Measurements from ENCODE around the gene FNIP2.

DNA sequence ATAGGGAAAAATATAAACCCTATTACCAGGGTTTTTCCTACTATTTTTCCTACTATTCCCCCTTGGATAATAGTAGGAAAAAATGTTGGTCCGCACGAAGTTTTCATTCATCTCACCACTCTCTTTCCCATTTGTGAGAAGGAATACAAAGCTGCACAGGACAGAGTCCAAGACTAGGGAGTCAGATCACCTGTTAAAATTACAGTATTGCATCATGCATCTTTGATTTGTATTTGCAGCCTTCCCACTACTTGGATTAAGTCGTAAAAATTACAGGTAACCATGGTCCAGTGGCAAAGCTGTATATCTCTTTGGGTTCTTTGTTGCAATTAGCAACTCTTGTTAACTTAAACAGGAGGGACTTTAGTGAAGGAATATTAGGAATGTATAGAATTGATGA is 121.5 kb downstream of the FNIP2 start:
- TF ChIP-seq YY1 (IDR thresholded peaks at IDR 0.05; ENCODE audit: low read depth) (no peak), EP300 (IDR thresholded peaks at IDR 0.05; ENCODE audit: borderline replicate concordance) (no peak), TAF1 (IDR thresholded peaks at IDR 0.05; ENCODE audit: low read depth) (no peak), NFIC (IDR thresholded peaks at IDR 0.05) (no peak), CEBPB (IDR thresholded peaks at IDR 0.05) (no peak), EGR1 (IDR thresholded peaks at IDR 0.05) (no peak), TEAD4 (IDR thresholded peaks at IDR 0.05) (no peak), ZBTB7A (IDR thresholded peaks at IDR 0.05; ENCODE audit: low read depth) (no peak), RAD21 (IDR thresholded peaks at IDR 0.05; ENCODE audit: low read depth) (no peak), FOXM1 (IDR thresholded peaks at IDR 0.05; ENCODE audit: borderline replicate concordance, low read depth) (no peak), TCF12 (IDR thresholded peaks at IDR 0.05; ENCODE audit: low read depth) (no peak)
- TF ChIP-seq, protein P1, sequence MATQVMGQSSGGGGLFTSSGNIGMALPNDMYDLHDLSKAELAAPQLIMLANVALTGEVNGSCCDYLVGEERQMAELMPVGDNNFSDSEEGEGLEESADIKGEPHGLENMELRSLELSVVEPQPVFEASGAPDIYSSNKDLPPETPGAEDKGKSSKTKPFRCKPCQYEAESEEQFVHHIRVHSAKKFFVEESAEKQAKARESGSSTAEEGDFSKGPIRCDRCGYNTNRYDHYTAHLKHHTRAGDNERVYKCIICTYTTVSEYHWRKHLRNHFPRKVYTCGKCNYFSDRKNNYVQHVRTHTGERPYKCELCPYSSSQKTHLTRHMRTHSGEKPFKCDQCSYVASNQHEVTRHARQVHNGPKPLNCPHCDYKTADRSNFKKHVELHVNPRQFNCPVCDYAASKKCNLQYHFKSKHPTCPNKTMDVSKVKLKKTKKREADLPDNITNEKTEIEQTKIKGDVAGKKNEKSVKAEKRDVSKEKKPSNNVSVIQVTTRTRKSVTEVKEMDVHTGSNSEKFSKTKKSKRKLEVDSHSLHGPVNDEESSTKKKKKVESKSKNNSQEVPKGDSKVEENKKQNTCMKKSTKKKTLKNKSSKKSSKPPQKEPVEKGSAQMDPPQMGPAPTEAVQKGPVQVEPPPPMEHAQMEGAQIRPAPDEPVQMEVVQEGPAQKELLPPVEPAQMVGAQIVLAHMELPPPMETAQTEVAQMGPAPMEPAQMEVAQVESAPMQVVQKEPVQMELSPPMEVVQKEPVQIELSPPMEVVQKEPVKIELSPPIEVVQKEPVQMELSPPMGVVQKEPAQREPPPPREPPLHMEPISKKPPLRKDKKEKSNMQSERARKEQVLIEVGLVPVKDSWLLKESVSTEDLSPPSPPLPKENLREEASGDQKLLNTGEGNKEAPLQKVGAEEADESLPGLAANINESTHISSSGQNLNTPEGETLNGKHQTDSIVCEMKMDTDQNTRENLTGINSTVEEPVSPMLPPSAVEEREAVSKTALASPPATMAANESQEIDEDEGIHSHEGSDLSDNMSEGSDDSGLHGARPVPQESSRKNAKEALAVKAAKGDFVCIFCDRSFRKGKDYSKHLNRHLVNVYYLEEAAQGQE (IDR thresholded peaks at IDR 0.05; ENCODE audit: low read depth): no peak
- TF ChIP-seq, protein P2, sequence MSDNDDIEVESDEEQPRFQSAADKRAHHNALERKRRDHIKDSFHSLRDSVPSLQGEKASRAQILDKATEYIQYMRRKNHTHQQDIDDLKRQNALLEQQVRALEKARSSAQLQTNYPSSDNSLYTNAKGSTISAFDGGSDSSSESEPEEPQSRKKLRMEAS (IDR thresholded peaks at IDR 0.05): no peak
